Skeletal muscle tissue (tissue), 4 donors: ENCODE results near the gene MEGF11. TPM values are rescaled to one million over a fixed set of nuclear protein-coding genes. Genes with fewer than 3 reads are reported as not detected.

Experiments
- H3K27ac ChIP-seq: one replicate; pipeline ENCODE4 v1.7.0; 2013; ENCODE audit warnings: mild to moderate bottlenecking, low read depth, low read length, inconsistent platforms
- H3K27me3 ChIP-seq, 3 donors: one replicate each; pipeline ENCODE4 v1.7.0; 2013; ENCODE audit warnings: low read length in 3 of 3; ENCODE audit not compliant: control insufficient read depth in 3 of 3, insufficient read depth in 3 of 3
- H3K36me3 ChIP-seq, 3 donors: one replicate each; pipeline ENCODE4 v1.7.0; 2013; ENCODE audit warnings: low read length in 3 of 3; ENCODE audit not compliant: control insufficient read depth in 3 of 3, insufficient read depth in 3 of 3
- H3K4me1 ChIP-seq, 3 donors: one replicate each; pipeline ENCODE4 v1.7.0; 2013; ENCODE audit warnings: low read length in 3 of 3, mild to moderate bottlenecking in 3 of 3; ENCODE audit not compliant: control insufficient read depth in 3 of 3, insufficient read depth in 3 of 3
- H3K4me3 ChIP-seq, 3 donors: one replicate each; pipeline ENCODE4 v1.7.0; 2013; ENCODE audit warnings: low read length in 3 of 3
- H3K9ac ChIP-seq, 3 donors: one replicate each; pipeline ENCODE4 v1.7.0; 2013; ENCODE audit warnings: low read length in 3 of 3, mild to moderate bottlenecking in 3 of 3, moderate library complexity in 2 of 3, low read depth in 1 of 3
- H3K9me3 ChIP-seq, 3 donors: one replicate each; pipeline ENCODE4 v1.7.0; 2013; ENCODE audit warnings: low read length in 3 of 3; ENCODE audit not compliant: control insufficient read depth in 3 of 3
- total RNA-seq: library from RNA; depleted of rRNA; stranded (reverse); fragments of >200 nt; gene quantifications from one replicate; pipeline ENCODE4 v1.2.3, GENCODE V29; 2014
- donor health status: Osteomylitis.

MEGF11 gene
- total RNA-seq, 1 donor from 2014 or later: 0.52 TPM

GRCh38 chr15:66167854-66168253 lies 85.7 kb downstream of the MEGF11 start:
- Histone ChIP-seq H3K36me3 (no peaks in the 10 kb centered on the region), H3K27me3 (peaks cover 0 to 14% (median 10%) of the 10 kb centered on the region in 3 donors), H3K27ac (no peak overlapping the region), H3K4me3 (no peak overlapping the region), H3K9me3 (no peaks in the 10 kb centered on the region), H3K9ac (no peak overlapping the region), H3K4me1 (no peaks in the 10 kb centered on the region)

- Histone ChIP-seq H3K36me3 (no peaks in the 10 kb centered on the region), H3K9ac (no peak overlapping the region), H3K9me3 (no peaks in the 10 kb centered on the region), H3K4me1 (no peaks in the 10 kb centered on the region), H3K27me3 (peaks cover 0 to 8% (median 4%) of the 10 kb centered on the region in 3 donors), H3K27ac (no peak overlapping the region), H3K4me3 (no peak overlapping the region)
These were observed 87.7 kb downstream of the MEGF11 start for GRCh38 chr15:66165856-66166255.

GRCh38 chr15:66164788-66165187 lies 88.8 kb downstream of the MEGF11 start:
- H3K9me3 ChIP-seq: no peaks in the 10 kb centered on the region
- H3K4me3 ChIP-seq: no peak overlapping the region
- no peaks in the 10 kb centered on the region for H3K36me3 ChIP-seq
- H3K27ac ChIP-seq: no peak overlapping the region
- no peaks in the 10 kb centered on the region for H3K4me1 ChIP-seq
- H3K27me3 ChIP-seq: peaks cover 0 to 8% (median 4%) of the 10 kb centered on the region in 3 donors
- H3K9ac ChIP-seq: no peak overlapping the region

GRCh38 chr15:66163553-66163952 lies 90.0 kb downstream of the MEGF11 start:
- H3K36me3 ChIP-seq: no peaks in the 10 kb centered on the region
- H3K27ac ChIP-seq: no peak overlapping the region

GRCh38 chr15:66162286-66162685 lies 91.3 kb downstream of the MEGF11 start:
- no peaks in the 10 kb centered on the region for H3K36me3 ChIP-seq
- H3K27ac ChIP-seq: no peak overlapping the region
- no peaks in the 10 kb centered on the region for H3K9me3 ChIP-seq
- H3K4me3 ChIP-seq: no peak overlapping the region
- no peaks in the 10 kb centered on the region for H3K4me1 ChIP-seq
- no peak overlapping the region for H3K9ac ChIP-seq
- peaks cover 0 to 9% (median 6%) of the 10 kb centered on the region in 3 donors for H3K27me3 ChIP-seq

More at GRCh38 chr15:66163553-66163952, 90.0 kb downstream of the MEGF11 start:
- H3K4me1 ChIP-seq: no peaks in the 10 kb centered on the region
- H3K9ac ChIP-seq: no peak overlapping the region
- no peaks in the 10 kb centered on the region for H3K9me3 ChIP-seq
- no peak overlapping the region for H3K4me3 ChIP-seq
- peaks cover 0 to 8% (median 8%) of the 10 kb centered on the region in 3 donors for H3K27me3 ChIP-seq

GRCh38 chr15:66161575-66162118 lies 91.9 kb downstream of the MEGF11 start:
- Histone ChIP-seq H3K36me3 (no peaks in the 10 kb centered on the region), H3K27ac (no peak overlapping the region), H3K4me3 (no peak overlapping the region), H3K9me3 (no peaks in the 10 kb centered on the region), H3K4me1 (no peaks in the 10 kb centered on the region), H3K27me3 (peaks cover 0 to 9% (median 5%) of the 10 kb centered on the region in 3 donors), H3K9ac (no peak overlapping the region)

- Histone ChIP-seq H3K27me3 (peaks cover 0 to 13% (median 3%) of the 10 kb centered on the region in 3 donors), H3K9ac (no peak overlapping the region), H3K9me3 (no peaks in the 10 kb centered on the region), H3K36me3 (no peaks in the 10 kb centered on the region), H3K4me3 (no peak overlapping the region), H3K4me1 (no peaks in the 10 kb centered on the region), H3K27ac (no peak overlapping the region)
These were observed 92.4 kb downstream of the MEGF11 start for GRCh38 chr15:66161108-66161507.

- Histone ChIP-seq H3K36me3 (no peaks in the 10 kb centered on the region), H3K4me3 (no peak overlapping the region), H3K9me3 (no peaks in the 10 kb centered on the region), H3K27ac (no peak overlapping the region), H3K9ac (no peak overlapping the region), H3K4me1 (no peaks in the 10 kb centered on the region), H3K27me3 (peaks cover 0 to 31% (median 18%) of the 10 kb centered on the region in 3 donors)
These were observed 96.0 kb downstream of the MEGF11 start for GRCh38 chr15:66157507-66157906.

- Histone ChIP-seq H3K27me3 (peaks cover under 1 to 37% (median 27%) of the 10 kb centered on the region in 3 donors), H3K36me3 (no peaks in the 10 kb centered on the region), H3K4me1 (no peaks in the 10 kb centered on the region)
These were observed 97.1 kb downstream of the MEGF11 start for GRCh38 chr15:66156310-66156975.

GRCh38 chr15:66155065-66155464 lies 98.5 kb downstream of the MEGF11 start:
- Histone ChIP-seq H3K27me3 (peaks cover 9 to 46% (median 39%) of the 10 kb centered on the region in 3 donors), H3K9me3 (no peaks in the 10 kb centered on the region), H3K36me3 (no peaks in the 10 kb centered on the region), H3K27ac (no peak overlapping the region), H3K4me3 (no peak overlapping the region), H3K4me1 (no peaks in the 10 kb centered on the region), H3K9ac (no peak overlapping the region)

More at GRCh38 chr15:66156310-66156975, 97.1 kb downstream of the MEGF11 start:
- no peak overlapping the region for H3K4me3 ChIP-seq
- no peaks in the 10 kb centered on the region for H3K9me3 ChIP-seq
- H3K27ac ChIP-seq: no peak overlapping the region
- no peak overlapping the region for H3K9ac ChIP-seq
